ENCODE data around the gene BHMT2.
A peak's percentile ranks its signal among the peaks of the same experiment; 100 is the strongest.

The BHMT2 gene, protein sequence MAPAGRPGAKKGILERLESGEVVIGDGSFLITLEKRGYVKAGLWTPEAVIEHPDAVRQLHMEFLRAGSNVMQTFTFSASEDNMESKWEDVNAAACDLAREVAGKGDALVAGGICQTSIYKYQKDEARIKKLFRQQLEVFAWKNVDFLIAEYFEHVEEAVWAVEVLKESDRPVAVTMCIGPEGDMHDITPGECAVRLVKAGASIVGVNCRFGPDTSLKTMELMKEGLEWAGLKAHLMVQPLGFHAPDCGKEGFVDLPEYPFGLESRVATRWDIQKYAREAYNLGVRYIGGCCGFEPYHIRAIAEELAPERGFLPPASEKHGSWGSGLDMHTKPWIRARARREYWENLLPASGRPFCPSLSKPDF

DNA sequence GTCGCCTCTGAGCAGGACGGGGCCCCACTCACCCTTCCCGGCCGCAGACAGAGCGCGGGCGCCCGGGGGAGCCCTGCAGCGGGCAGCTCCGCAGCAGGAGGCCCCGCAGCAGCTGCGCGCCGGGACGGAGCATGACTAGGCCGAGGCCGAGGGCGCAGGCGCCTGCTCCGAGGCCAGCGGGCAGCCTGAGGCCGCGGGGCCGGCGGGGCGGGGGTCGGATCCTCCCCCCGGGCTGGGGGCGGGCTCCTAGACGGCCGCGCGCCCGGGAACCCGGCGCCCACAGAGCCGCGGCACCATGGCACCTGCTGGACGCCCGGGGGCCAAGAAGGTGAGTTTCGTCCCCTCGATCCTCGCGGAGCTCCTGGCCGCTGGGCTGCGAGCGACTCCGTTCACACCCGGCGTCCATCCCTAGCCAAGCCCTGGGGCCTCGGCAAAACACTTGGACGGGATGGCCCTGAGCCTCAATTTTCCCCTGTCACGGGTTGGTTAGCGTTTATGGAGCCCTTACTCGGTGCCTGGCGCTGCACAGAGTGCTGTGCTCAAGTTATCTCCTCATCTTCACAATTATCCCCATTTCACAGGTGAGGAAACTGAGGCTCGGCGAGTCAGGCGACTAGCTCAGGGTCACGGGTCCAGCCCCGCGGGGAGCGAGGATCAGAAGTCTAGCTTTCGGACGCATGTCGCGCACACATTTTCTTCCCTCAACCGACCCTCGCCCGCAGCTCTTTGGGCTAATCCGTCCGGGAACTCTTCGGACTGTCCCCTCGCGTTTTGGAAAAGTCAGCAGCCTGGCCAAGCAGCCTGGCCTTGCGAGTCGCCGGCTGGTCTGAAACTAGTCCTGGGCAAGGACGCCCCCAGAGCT lies at the start of gene BHMT2, which contains the start of gene DMGDH:
TSS of gene BHMT2 (plus strand) at position 280 of the 862 bp plus-strand sequence. CDS start at position 296, 16 bp downstream.
TSS of gene DMGDH (minus strand) at position 187 of the 862 bp plus-strand sequence. CDS start at position 133, 54 bp downstream.
- DNase-seq (ENCODE audit: low spot score) = peak; percentile 76

DNA sequence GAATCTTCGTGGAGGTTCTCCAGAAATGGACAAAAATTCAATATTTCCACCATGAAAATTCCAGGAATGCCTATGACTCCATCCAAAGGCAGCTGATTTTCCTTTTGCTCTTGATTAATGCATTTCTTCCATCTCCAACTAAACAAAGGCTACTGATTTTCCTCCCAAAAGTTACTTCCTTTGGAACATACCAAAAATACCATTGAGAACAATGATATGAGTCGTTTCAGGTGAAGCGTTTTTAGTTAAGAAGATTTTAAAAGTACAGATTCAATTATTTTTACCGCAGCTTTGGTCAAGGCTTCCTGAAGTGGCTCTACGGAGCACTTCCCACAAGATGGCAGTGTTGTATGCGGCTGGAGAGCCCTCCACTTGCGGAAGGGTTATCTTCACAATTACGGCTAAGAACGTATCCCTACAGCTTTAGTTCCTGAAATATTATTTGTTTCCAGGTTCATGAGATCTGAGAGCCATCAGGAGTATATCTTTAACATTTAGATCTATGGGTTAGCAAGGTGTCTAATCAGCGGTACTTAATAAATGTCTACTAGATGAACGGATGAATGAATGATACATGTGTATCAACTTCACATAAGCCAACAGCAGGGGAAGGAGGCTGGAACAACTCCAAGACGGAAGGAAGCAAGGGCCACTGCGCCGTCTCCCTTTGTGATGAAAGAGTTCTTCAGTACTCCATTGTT lies 48.6 kb upstream of the BHMT2 start:
- peak; percentile 84 for DNase-seq (ENCODE audit: low spot score)

DNA sequence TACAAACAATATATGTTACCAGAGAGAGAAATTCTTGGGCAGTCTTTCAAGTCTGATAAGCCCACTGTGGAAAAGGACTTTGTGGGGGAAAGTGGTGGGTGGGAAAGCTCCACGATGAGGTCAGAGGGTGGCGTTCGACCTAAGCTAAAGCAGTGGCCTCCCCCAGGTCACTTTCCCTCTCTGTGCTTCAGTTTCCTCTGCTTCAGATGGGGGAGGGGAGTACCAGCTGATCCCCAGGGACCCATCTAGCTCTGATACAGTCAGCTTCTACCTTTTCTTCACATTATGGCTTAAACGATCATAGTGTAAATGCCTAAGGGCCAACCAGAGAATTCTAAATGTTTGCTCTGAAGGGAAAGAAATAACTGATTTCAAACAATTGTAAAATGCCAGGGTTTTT lies 47.8 kb upstream of the BHMT2 start:
- no peak for DNase-seq (ENCODE audit: low spot score)

DNA sequence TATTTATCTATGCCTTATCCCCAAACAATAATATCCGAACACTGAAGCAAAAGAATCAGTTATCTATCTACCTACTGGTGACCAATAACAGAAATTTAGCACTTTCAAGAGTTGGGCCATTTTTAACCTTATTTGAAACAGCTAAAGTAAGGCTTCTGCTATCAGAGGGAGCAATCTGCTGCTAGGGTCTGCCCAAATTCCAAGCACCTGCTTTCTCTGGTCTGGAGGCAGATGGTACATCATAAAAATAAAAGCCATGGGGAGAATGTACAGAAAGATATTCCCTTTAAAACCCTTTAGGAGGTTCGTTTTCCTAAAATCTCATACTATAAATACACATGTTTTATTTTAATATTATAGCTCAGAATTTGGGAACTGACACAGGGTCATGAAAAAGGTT lies 46.8 kb upstream of the BHMT2 start:
- no peak for DNase-seq (ENCODE audit: low spot score)

DNA sequence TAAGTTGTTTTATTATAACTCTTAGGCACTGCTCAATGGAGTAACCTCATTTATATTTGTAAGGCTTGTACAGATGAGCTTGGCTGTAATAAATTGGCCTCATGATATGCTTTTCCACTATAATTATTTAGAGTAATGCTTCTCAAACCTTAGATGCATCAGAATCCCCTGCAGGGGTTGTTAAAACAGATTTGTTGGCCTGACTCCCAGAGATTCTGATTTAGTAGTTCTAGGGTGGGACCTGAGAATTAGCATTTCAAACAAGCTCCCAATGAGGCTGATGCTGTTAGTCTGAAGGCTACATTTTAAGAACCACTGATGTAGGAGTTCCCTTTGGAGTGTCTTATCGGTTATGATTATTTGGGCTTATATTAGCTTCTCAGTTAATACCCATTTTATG lies 46.2 kb upstream of the BHMT2 start:
- no peak for DNase-seq (ENCODE audit: low spot score)

DNA sequence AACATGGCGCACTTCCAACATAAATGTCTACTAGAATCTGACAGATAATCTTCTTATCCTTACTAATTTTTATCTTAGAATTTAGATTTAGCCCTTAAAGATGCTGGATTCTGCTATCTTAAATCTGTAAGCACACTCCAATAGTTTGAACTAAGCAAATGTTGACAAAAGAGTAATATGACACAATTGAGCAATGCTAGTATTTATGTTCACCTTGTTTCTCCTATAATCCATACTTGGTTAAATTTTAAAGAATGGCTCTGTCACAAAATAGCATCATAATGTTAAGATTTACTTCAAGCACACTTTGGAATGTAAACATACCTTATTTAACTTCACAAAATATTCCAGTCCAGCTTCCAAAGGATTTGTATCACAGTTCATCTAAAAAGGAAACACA lies 45.6 kb upstream of the BHMT2 start:
- no peak for DNase-seq (ENCODE audit: low spot score)

DNA sequence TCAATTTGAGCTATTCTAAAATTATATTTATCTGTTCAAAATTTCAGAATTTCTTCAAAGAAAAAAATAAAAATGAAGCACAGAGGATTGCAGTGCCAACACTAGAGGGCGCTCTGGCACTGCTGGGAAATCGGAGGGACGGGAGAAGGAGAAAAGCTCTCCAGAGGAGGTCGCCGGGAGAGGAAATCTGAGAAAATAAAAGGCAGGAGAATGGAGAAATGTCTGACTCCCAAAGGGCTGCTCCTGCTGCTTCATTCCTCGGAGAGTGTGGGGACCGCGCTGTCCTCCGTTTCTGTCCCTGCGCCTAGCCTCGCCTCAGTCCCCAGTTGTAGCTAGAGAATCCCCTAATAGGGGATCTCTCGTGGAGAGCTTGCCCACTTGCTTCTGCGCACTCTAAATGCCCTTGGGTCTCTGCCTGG lies 44.5 kb upstream of the BHMT2 start:
- peak; percentile 72 for DNase-seq (ENCODE audit: low spot score)

DNA sequence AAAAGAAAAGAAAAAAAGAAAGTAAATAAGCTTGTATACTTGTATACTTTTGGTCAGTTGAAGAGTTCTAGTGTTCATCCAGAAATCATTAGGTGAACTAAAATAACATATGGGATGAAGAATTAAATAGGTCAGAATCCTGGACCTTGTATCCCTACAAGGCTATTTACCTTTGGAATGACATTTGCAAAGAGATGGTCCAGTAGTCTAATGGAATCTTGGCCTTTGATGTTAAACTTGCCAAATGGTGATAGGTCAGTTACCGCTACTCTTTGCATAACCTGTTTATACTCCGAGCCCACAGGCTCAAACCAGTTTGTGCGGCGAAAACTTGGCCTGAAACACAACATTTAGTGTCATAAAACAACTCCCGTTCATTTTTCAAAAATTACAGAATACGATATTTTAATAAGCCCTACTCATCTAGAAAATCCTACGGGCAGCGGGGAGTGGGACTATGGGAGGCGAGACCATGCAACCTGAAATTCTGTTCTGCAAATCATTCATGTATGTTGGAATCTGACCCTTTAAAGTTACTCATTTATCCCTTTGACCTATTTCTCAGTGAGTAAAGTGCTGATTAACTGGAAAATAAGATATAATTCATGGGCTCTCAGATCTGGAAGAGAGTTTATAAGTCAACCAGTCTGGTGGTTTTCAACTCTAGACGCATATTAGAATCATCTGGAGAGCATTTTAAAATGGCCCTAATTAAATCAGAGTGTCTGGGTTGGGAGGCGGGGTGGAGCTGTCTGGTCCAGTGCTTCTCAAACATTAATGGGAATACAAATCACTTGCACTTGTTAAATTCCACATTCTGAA lies 38.7 kb upstream of the BHMT2 start:
- DNase-seq (ENCODE audit: low spot score) = peak; percentile 95

DNA sequence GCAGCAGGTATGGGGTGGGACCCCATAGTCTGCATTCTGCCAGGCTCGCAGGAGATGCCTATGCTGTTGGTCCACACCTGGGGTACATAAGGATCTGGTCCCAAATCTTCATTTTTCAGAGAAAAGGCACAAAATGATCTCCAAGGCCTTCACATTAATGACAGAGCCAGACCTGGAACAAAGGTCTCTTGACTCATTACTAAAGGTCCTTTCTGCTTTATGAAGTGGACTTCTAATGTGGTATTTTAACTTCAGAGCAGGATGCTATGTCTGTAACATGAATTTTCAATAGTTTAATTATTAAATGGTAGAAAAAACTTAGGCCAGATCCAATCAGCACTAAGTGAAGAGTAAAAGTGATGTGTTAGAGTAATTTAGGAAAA lies 38.1 kb upstream of the BHMT2 start:
- no peak for DNase-seq (ENCODE audit: low spot score)

DNA sequence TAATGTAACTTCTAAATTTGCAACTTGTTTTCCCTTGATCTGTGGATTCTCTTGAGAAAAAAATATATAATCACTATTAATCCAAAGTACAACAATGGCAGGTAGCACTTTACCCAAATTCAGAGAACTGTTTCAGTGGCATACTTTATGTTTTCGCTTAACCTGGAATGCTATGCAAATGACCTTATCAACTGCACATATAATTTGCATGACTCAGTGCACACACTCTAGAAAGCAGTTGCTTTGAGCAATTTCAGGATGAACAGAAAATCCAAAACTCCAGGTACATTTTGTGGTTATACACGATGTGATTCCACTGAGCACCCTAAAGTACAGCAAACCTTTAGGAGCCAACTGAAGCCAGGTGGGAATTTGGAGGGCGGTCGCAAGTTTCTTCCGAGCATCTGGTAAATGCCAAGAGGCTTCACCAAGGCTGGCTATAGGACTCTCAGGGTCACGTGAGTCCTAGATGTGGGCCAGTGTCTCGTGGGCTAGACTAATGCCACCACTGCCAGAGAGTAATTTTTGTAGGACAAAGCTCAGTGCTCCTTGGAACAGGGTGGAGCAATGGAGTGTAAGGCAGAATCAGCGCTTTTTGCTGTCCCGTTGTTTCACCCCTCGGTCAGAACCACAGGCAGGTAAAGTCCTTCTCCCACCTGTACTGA lies 37.4 kb upstream of the BHMT2 start:
- DNase-seq (ENCODE audit: low spot score) = peak; percentile 44

DNA sequence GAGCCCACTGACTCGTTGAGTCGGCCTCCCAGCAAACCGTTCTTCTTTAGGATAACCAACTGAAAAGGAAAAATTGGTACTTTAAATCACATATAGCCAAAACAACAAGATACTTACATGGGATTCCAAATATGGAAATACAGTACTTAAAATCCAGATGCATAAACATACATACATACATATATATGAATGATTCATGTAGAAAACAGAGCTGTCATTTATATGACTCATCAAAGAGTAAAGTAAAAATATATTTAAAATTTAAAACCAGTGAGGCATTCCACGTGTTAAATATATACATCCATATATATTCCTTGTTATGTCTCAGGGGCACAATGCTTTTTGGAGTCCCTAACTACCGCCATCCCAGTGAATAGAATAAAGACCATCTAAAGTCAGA lies 36.8 kb upstream of the BHMT2 start:
- DNase-seq (ENCODE audit: low spot score) = no peak

DNA sequence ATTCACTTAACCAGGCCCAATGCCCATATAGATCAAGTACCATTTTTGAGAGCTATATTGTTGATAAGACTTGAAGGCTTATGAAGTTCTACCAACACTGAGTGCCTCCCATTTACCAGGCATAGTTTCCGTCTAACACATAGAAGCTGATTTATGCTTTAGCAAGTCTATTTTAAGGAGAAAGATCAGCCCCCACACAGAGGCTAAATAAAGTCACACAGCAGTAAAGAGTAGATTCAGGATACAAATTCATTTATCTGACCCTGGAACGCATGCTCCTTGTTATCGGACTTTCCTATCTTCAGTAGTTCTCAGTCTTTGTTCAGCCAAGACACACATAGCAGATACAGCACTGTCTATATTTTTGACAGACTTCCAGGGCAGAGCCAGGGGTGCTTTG lies 34.3 kb upstream of the BHMT2 start:
- DNase-seq (ENCODE audit: low spot score) = no peak

DNA sequence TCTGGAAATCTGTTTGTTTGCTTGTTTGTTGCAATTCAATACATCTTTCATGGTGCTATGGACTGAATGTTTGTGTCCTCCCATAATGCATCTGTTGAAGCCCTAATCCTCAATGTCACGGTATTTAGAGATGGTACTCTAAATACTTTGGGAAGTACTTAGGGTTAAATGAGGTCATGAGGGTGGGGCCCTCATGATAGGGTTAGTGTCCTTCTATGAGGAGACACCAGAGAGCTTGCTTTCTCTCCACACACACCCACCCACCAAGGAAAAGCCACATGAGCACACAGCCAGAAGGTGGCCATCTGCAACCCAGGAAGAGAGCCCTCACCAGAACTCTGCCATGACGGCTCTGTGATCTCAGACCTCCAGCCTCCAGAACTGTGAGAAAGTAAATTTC lies 32.8 kb upstream of the BHMT2 start:
- no peak for DNase-seq (ENCODE audit: low spot score)

DNA sequence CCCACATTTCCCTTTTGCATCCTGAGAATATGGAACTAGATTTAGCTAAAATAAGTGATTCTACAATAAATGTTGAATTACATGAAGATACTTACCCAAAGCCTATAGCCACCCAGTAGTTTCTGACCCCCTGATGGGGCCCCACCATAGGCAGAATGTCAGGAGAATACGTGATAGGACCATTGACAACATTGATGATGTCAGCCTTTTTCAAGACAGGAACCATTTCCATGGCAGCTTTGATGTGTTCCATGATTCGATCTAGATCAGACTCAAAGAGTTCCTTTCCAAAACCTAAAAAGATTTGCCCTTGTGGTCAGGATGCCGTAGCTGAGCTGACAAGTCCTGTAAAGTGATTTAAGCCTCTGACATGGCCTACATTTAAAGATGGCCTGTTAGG lies 27.4 kb upstream of the BHMT2 start:
- DNase-seq (ENCODE audit: low spot score) = no peak

DNA sequence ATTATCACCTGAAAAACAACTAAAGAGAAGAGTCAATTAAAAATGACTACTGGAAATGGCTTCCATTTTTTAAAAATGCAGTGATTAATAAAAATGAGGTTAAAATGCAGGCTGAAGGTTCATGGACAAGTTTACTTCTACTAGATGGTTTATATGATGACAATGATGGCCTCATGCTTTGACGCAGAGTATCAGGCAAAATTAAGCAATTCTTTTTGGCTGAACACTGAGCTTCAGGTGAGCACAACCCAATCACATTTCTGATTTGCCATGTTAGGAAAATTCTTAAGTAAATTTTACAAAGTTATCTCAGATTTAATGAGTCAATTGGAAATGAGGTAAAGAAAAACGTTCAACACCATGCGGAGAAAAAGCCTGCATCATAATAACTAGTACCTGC lies 22.4 kb upstream of the BHMT2 start:
- DNase-seq (ENCODE audit: low spot score) = no peak

DNA sequence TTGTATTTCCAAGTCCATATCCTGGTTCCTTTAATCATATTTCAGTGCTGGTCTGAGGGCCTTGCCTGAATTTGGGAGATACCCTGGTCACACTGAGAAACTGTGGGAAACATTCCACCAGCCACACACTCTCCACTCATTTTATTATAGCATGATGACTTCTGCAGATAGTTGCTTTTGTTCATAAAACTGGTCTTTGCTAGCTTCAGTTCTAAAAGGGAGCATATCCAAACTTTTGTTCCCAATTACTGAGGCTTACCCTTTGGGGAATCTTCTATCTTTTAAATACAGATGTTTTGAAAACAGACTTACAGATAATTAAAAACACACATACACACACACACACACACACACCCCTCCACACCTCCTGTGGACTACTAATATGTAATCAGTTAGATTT lies 21.1 kb upstream of the BHMT2 start:
- no peak for DNase-seq (ENCODE audit: low spot score)

DNA sequence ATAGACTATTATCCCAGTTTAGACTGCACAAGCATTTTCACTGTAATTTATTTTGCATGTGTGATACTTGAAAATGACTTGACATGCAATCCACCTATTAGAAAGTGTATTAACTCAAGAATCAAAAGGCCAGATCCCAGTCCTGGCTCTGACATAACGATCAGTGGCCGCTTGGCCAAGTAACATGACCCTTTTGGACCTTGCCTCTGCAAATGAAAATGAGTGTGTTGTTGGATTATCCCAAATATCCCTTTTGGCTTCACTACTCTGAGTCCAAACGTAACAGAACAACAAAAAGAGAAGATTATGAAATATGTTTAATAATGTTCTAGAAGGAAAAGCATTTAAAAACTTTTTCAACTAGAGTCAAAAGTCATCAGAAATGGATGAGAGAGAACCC lies 19.1 kb upstream of the BHMT2 start:
- no peak for DNase-seq (ENCODE audit: low spot score)

DNA sequence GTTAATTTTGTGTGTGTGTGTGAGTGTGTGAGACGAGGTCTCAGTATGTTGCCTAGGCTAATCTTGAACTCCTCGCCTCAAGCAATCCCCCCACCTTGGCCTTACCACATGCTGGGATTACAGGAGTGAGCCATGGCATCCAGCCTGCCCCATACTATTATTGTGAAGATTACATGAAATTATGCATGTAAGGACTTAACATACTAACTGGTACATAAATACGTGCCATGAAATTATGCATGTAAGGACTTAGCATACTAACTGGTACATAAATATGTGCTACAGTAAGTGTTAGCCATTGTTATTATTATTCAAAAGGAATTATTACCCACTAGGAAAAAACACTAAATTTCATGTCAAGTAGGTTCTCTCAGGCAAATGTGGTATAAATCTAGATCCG lies 16.2 kb upstream of the BHMT2 start:
- no peak for DNase-seq (ENCODE audit: low spot score)

DNA sequence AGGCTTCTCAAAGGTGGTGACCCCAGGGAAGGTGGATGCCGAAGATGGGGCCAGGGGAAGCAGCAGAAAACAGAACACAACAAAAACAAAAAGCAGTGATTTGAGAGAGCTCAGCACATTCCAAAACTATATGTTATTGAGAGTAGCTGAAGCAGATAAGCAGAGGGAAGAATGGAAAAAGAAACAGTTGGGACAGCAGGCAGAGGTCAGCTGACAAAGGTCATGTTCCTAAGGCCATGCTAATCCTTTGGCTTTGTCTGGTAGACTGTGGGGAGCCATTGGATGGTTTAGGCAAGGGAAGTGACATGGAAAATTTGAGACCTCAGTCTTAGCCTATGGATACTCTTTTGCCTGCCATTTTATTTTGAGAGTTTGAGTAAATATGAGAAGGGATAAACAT lies 14.6 kb upstream of the BHMT2 start:
- DNase-seq (ENCODE audit: low spot score) = no peak

DNA sequence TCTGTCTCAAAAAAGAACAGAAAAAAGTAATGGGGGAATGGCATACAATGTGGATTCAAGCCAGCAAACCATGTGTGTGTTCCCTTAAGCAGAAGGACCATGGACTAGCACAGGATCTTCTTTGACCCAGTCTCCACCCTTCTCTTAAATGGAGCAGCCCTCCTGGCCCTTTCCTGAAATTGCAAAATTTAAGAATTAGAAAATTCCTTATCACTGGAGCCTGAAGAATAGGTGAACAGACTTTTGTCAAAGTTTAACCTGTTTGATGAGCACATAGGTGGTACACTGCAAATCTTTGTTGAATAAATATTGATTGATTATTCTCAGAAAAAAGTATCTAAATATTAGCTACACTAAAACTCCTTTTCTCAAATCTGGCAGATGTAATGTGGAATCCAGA lies 12.7 kb upstream of the BHMT2 start:
- no peak for DNase-seq (ENCODE audit: low spot score)

DNA sequence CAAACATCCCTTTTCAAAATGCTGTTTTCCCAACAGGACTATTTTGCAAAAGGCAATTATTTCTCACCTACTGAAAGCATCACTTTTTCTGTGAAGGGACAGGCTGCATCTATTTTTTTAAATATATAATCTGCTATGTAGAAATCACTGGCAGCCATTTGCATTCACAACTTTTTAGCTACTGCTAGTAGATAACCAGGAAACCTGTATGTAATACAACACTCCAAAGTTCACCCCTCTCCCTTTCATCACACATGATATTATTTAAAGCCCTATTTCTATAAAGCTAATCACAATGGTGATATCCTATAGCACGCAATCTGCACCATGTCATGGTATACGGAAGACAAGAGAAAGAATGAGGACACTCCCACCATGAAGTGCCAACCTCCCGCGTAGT lies 9.9 kb upstream of the BHMT2 start:
- no peak for DNase-seq (ENCODE audit: low spot score)
